Upper lobe of left lung (tissue), 4 donors: ENCODE measurements around the gene RPE.

Experiments
- POLR2A ChIP-seq, 4 donors: fragments of 450-650 bp; IDR thresholded peaks; one replicate each; pipeline ENCODE4 v1.5.1; 2016 to 2017; ENCODE audit warnings: antibody characterized with exemption in 4 of 4, mild to moderate bottlenecking in 2 of 4
- POLR2AphosphoS5 ChIP-seq, 2 donors: sonication (generic); formaldehyde crosslinking; IDR thresholded peaks; one replicate each; pipeline ENCODE4 v1.5.1; 2017; ENCODE audit warnings: antibody characterized with exemption in 2 of 2
- TF ChIP-seq, protein P1 (sequence below), 6 experiments: fragments of 450-650 bp in 4 of 6; fragments of 200-600 bp in 2 of 6; sonication (generic) in 2 of 6; IDR thresholded peaks; one replicate each; pipeline ENCODE4 v1.5.1; 2016 to 2019; ENCODE audit warnings: antibody characterized with exemption in 6 of 6

DNA sequence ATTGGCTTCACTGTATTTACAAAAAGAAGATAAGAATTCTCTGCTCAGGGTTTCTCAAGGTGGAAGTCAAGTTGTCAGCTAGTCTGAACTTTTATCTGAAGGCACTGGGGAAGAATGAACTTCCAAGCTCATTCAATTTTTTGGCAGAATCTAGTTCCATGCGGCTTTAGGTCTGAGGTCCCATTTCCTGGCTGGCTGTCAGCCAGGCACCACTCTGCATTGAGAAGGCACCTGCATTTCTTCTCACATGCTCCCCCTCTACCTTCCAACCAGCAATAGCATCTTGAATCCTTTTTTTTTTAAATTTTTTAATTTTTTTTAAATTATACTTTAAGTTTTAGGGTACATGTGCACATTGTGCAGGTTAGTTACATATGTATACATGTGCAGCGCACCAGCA is 46.2 kb upstream of the RPE start:
- TF ChIP-seq, protein P1, sequence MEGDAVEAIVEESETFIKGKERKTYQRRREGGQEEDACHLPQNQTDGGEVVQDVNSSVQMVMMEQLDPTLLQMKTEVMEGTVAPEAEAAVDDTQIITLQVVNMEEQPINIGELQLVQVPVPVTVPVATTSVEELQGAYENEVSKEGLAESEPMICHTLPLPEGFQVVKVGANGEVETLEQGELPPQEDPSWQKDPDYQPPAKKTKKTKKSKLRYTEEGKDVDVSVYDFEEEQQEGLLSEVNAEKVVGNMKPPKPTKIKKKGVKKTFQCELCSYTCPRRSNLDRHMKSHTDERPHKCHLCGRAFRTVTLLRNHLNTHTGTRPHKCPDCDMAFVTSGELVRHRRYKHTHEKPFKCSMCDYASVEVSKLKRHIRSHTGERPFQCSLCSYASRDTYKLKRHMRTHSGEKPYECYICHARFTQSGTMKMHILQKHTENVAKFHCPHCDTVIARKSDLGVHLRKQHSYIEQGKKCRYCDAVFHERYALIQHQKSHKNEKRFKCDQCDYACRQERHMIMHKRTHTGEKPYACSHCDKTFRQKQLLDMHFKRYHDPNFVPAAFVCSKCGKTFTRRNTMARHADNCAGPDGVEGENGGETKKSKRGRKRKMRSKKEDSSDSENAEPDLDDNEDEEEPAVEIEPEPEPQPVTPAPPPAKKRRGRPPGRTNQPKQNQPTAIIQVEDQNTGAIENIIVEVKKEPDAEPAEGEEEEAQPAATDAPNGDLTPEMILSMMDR (IDR thresholded peaks at IDR 0.05): no peak
- TF ChIP-seq POLR2A (IDR thresholded peaks at IDR 0.05) (no peak), POLR2AphosphoS5 (IDR thresholded peaks at IDR 0.05) (no peak)
